SHP77 (cell line): ENCODE data around the gene SLC11A1.

Experiments
- DNase-seq, 2 experiments: peaks; one replicate each; lab custom pipeline; 2025; lab: John Stamatoyannopoulos, UW

SLC11A1 gene, protein sequence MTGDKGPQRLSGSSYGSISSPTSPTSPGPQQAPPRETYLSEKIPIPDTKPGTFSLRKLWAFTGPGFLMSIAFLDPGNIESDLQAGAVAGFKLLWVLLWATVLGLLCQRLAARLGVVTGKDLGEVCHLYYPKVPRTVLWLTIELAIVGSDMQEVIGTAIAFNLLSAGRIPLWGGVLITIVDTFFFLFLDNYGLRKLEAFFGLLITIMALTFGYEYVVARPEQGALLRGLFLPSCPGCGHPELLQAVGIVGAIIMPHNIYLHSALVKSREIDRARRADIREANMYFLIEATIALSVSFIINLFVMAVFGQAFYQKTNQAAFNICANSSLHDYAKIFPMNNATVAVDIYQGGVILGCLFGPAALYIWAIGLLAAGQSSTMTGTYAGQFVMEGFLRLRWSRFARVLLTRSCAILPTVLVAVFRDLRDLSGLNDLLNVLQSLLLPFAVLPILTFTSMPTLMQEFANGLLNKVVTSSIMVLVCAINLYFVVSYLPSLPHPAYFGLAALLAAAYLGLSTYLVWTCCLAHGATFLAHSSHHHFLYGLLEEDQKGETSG

GRCh38 chr2:218381916-218382366 lies at the start of gene SLC11A1:
Gene SLC11A1, plus strand, starts transcription at chr2:218382273. Its CDS starts 96 bp downstream, at chr2:218382369.
- DNase-seq, result no peak

DNA sequence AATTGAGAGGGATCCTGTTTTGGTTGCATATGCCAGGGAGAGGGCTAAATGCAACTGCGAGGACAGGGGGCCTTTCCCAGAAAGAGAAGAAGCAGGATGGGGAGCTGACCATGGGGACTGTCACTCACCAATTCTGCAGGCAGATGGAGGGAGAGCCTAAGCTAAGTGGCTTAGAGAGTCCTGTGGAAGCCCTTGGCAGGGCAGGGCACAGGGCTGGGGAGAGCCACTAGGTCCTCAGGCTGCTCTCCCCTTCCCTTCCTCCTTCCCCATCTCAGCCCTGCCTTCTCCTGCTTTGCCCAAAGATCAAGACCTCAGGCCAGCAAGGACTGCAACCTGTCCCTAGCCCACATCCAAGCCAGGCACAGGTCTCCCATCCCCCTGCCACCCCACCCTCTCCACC lies 49.8 kb upstream of the SLC11A1 start:
- DNase-seq, result no peak

DNA sequence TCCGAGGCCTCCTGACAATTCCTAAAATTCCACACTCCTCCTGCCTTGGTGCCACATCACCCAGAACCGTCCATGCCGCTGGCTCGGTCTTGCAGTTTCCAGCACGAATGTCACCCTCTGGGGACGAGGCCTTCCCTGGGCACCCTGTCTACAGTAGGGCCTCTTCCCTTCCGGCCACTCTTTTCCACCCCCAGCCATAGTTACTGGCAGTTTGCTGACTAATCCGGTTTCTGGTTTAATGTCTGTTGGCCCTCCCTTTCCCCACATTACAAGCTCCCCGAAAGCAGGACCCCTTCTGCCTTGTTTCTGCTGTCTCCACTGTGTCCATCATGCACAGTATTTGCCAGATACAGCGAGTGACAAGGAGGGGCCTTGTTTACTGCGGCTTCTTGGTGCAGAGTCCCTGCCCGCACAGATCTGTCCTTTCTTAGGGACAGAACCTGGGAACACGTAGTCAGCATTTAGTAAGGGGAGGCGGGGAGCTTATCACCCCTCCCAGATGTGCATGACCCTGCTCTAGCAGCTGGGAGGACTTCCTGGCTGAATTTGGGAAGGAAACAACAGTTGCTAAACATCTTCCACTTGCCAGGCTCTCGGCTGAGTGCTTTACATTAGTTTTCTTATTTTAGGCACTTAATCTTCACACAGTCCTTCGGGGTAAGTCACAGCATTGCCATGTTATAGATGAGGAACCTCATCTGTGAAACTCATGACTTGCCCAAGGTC lies 49.0 kb upstream of the SLC11A1 start:
- no peak for DNase-seq

DNA sequence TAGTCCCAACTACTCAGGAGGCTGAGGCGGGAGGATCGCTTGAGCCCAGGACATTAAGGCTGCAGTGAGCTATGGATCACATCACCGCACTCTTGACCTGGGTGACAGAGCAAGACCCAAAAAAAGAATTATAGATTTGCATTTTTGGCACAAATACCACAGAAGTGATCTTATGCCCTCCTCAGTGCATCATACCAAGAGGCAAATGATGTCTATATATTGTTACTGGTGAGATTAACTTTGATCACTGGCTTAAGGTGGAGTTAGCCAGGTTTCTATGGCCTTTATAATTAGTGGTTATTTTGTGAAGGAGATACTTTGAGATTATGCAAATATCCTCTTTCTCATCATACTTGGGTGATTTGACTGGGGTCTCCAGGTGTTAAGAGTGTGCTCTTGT lies 47.5 kb upstream of the SLC11A1 start:
- no peak for DNase-seq

GRCh38 chr2:218340656-218341055 lies 41.4 kb upstream of the SLC11A1 start:
- DNase-seq, result no peak

DNA sequence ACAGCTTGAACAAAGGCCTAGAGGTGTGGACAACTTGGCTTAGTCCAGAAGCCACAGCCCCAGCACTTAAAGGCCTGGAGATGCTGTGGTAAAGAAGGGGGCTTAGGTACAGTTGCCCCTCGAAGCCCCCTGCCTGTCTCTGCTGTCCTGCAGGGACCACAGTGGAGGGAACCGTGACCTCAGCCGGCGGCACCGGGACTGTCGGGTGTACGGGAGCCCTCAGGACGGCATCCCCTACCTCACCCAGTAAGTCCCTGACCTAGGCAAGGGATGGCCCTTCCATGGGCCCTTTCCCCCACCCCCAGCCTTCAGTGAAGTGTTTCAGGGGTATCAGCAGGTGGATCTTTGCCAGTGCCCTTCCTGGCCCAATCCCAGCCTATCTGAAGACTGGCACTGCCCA lies 40.7 kb upstream of the SLC11A1 start:
- no peak for DNase-seq

GRCh38 chr2:218342837-218343236 lies 39.2 kb upstream of the SLC11A1 start:
- no peak for DNase-seq

GRCh38 chr2:218343591-218343990 lies 38.5 kb upstream of the SLC11A1 start:
- DNase-seq, result no peak

DNA sequence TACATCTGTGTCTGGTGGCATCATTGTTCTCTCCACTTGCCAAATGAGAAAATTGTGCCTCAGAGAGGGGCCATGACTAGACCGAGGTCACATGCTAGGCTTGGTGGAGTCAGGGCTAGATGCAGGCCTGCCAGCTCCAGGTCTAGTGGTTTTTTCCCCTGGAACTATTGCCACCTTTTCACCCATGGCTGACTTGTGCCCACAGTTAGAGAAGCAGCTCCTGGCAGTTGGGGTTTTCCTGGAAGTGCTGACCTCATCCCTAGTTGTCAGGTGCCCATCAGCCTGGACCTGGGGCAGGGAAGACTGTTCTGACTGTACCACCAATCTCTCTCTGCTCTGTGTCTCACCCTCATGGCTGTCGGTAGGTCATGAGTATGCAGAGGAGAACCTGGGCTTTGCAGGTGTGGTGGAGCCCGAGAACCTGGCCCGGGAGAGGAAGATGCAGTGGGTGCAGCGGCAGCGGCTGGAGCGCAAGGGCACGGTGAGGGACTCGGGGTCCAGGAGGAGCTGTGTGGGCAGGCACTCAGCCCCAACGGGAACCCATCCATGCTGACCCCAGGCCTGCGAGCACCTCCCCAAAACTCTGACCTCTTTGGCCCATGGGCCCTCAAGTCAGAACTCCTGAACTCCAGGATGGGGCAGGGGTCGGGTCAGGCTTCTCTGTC lies 37.9 kb upstream of the SLC11A1 start:
- DNase-seq, result no peak

GRCh38 chr2:218344755-218345417 lies 37.2 kb upstream of the SLC11A1 start:
- DNase-seq, result no peak

GRCh38 chr2:218345491-218346236 lies 36.4 kb upstream of the SLC11A1 start:
- DNase-seq, result no peak

DNA sequence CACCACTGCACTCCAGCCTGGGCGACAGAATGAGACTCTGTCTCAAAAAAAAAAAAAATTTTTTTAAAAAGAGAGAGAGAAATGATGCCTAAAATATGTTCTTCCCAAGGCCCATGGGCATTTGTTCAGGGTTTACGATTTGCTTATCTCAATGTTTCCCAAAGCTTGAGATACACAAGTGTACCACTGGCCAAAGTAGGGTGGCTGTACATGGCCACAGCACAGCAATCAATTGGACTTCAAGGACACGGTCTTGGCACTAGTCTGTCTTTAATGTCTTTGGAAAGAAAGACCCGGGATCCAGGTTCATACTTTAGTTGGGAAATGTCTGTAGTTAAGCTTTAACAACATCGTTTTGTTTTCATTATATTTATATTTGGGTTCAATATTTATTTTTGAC lies 34.9 kb upstream of the SLC11A1 start:
- no peak for DNase-seq

DNA sequence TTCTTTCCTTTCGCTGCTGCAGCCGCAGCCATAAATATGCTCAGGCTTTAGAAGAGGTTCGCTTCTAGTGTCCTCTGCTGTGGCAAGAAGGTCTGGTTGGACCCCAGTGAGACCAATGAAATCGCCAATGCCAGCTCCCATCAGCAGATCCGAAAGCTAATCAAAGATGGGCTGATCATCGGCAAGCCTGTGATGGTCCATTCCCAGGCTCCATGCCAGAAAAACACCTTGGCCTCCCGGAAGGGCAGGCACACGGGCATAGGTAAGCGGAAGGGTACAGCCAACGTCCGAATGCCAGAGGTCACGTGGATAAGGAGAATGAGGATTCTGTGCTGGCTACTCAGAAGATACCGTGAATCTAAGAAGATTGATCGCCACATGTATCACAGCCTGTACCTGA lies 28.0 kb upstream of the SLC11A1 start:
- no peak for DNase-seq

GRCh38 chr2:218354850-218355443 lies 27.1 kb upstream of the SLC11A1 start:
- DNase-seq, result no peak

GRCh38 chr2:218357236-218358177 lies 24.6 kb upstream of the SLC11A1 start:
- peak in 1 of 2 experiments; percentile 11 for DNase-seq

DNA sequence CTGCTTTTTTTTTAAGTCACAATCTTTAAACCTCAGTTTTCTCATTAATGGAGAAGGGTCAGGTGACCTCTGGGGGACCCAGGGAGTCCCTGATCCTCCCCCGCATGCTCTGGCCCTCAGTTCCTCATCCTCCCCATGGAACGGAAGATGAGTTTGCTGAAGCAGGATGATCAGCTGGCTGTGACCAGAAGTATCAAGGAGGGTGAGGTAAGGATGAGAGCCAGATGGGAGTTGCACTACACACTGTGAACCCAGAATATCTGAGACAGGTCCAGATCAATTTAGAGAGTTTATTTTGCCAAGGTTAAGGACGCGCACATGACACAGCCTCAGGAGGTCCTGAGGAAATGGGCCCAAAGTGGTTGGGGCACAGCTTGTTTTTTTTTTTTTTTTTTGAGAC lies 21.6 kb upstream of the SLC11A1 start:
- no peak for DNase-seq

- DNase-seq, result no peak
Observed at GRCh38 chr2:218362606-218363005, 19.5 kb upstream of the SLC11A1 start.

DNA sequence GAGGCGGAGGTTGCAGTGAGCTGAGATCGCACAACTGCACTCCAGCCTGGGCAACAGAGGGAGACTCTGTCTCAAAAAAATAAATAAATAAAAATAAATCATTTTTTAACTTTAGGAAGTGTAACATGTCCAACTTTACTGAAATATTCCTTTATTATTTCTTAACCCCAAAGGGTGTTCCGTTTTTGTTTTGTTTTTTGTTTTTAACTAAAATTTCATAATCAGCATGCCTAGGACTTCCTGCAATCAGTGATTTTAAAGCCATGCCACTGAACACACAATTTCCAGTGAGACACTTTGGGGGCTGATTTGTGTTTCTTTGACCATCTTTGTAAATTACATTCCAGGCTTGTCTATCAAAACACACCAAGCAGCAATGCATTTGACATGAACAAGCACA lies 18.3 kb upstream of the SLC11A1 start:
- no peak for DNase-seq

- DNase-seq, result no peak
Observed at GRCh38 chr2:218364196-218364595, 17.9 kb upstream of the SLC11A1 start.
